IPS DF 6.9 (cell line): Measurements from ENCODE around the gene HOXA1.

Source experiments
- DNase-seq: peaks from one replicate; pipeline ENCODE4 v3.0.0-alpha.2; 2013; ENCODE audit warnings: low read depth, low spot score
- H3K27ac ChIP-seq: one replicate; pipeline ENCODE4 v1.5.1; 2013; ENCODE audit warnings: low read length, control low read depth
- H3K27me3 ChIP-seq: 2 replicates; pipeline ENCODE4 v1.6.1; 2013; ENCODE audit warnings: mild to moderate bottlenecking, low read length; ENCODE audit not compliant: control insufficient read depth, insufficient read depth
- H3K36me3 ChIP-seq: 2 replicates; pipeline ENCODE4 v1.6.1; 2013; ENCODE audit warnings: low read length; ENCODE audit not compliant: control insufficient read depth, insufficient read depth
- H3K4me1 ChIP-seq: 2 replicates; pipeline ENCODE4 v1.6.1; 2013; ENCODE audit warnings: low read length; ENCODE audit not compliant: control insufficient read depth, insufficient read depth
- H3K4me3 ChIP-seq: 2 replicates; pipeline ENCODE4 v1.5.1; 2013; ENCODE audit warnings: mild to moderate bottlenecking, low read length
- H3K9me3 ChIP-seq: 2 replicates; pipeline ENCODE4 v1.6.1; 2013; ENCODE audit warnings: low read length, inconsistent platforms; ENCODE audit not compliant: control insufficient read depth, insufficient read depth
- WGBS: extraction: QIAGEN DNeasy Blood & Tissue Kit; methylation state at CpG from one replicate; pipeline ENCODE4 v1.1.7; 2013; ENCODE audit warnings: mixed read lengths, missing lambda C conversion rate; ENCODE audit not compliant: insufficient read length, insufficient coverage; 5-methylcytosine and 5-hydroxymethylcytosine counted together

Gene HOXA1

GRCh38 chr7:27140126-27140857 lies 44.5 kb upstream of the HOXA1 start:
- Histone ChIP-seq H3K4me3 (no peak overlapping the region), H3K27me3 (peaks cover 98% of the 10 kb centered on the region), H3K4me1 (no peaks in the 10 kb centered on the region; the same call in 1 of the 2 replicates), H3K36me3 (no peaks in the 10 kb centered on the region), H3K9me3 (no peaks in the 10 kb centered on the region), H3K27ac (no peak overlapping the region)
- WGBS, result no CpG with 5 or more reads among the region's 15 CpGs
- no peak for DNase-seq

GRCh38 chr7:27139334-27140125 lies 43.7 kb upstream of the HOXA1 start:
- DNase-seq, result no peak
- Histone ChIP-seq H3K27me3 (peaks cover 97% of the 10 kb centered on the region), H3K9me3 (no peaks in the 10 kb centered on the region), H3K4me3 (no peak overlapping the region), H3K27ac (no peak overlapping the region), H3K4me1 (no peaks in the 10 kb centered on the region; the same call in 1 of the 2 replicates), H3K36me3 (no peaks in the 10 kb centered on the region)
- no CpG with 5 or more reads among the region's 53 CpGs for WGBS

- Histone ChIP-seq H3K9me3 (no peaks in the 10 kb centered on the region), H3K36me3 (no peaks in the 10 kb centered on the region), H3K27me3 (peaks cover 97% of the 10 kb centered on the region), H3K4me1 (no peaks in the 10 kb centered on the region; the same call in 1 of the 2 replicates), H3K4me3 (no peak overlapping the region), H3K27ac (no peak overlapping the region)
- DNase-seq, result no peak
- no CpG with 5 or more reads among the region's 11 CpGs for WGBS
Observed at GRCh38 chr7:27138985-27139333, 43.2 kb upstream of the HOXA1 start.

- no peak overlapping the region for H3K4me3 ChIP-seq
- no peaks in the 10 kb centered on the region for H3K36me3 ChIP-seq
- H3K27ac ChIP-seq, result no peak overlapping the region
- no peak for DNase-seq
- H3K9me3 ChIP-seq, result no peaks in the 10 kb centered on the region
- WGBS, result no CpG with 5 or more reads among the region's 1 CpG
- H3K4me1 ChIP-seq, result no peaks in the 10 kb centered on the region; the same call in 1 of the 2 replicates
- peaks cover 98% of the 10 kb centered on the region for H3K27me3 ChIP-seq
Observed at GRCh38 chr7:27138472-27138871, 42.7 kb upstream of the HOXA1 start.

- no CpG with 5 or more reads among the region's 2 CpGs for WGBS
- Histone ChIP-seq H3K9me3 (no peaks in the 10 kb centered on the region), H3K27ac (no peak overlapping the region), H3K36me3 (no peaks in the 10 kb centered on the region), H3K4me3 (no peak overlapping the region), H3K27me3 (peaks cover 98% of the 10 kb centered on the region), H3K4me1 (no peaks in the 10 kb centered on the region; the same call in 1 of the 2 replicates)
- no peak for DNase-seq
Observed at GRCh38 chr7:27137640-27138315, 42.0 kb upstream of the HOXA1 start.

GRCh38 chr7:27134392-27134791 lies 38.6 kb upstream of the HOXA1 start:
- H3K27ac ChIP-seq, result no peak overlapping the region
- H3K9me3 ChIP-seq, result no peaks in the 10 kb centered on the region
- peaks cover 94% of the 10 kb centered on the region for H3K27me3 ChIP-seq
- DNase-seq, result no peak
- no CpG with 5 or more reads among the region's 2 CpGs for WGBS
- H3K4me1 ChIP-seq, result no peaks in the 10 kb centered on the region
- no peaks in the 10 kb centered on the region; the same call in 1 of the 2 replicates for H3K36me3 ChIP-seq
- H3K4me3 ChIP-seq, result no peak overlapping the region

GRCh38 chr7:27133409-27134231 lies 37.8 kb upstream of the HOXA1 start:
- Histone ChIP-seq H3K9me3 (no peaks in the 10 kb centered on the region), H3K27me3 (peaks cover 94% of the 10 kb centered on the region), H3K4me1 (no peaks in the 10 kb centered on the region), H3K4me3 (no peak overlapping the region), H3K36me3 (no peaks in the 10 kb centered on the region; the same call in 1 of the 2 replicates), H3K27ac (no peak overlapping the region)
- WGBS, result no CpG with 5 or more reads among the region's 18 CpGs
- DNase-seq, result no peak

GRCh38 chr7:27132978-27133377 lies 37.2 kb upstream of the HOXA1 start:
- no peak overlapping the region for H3K4me3 ChIP-seq
- peaks cover 95% of the 10 kb centered on the region for H3K27me3 ChIP-seq
- no peak for DNase-seq
- H3K9me3 ChIP-seq, result no peaks in the 10 kb centered on the region
- no CpG with 5 or more reads among the region's 6 CpGs for WGBS
- no peak overlapping the region for H3K27ac ChIP-seq
- H3K4me1 ChIP-seq, result no peaks in the 10 kb centered on the region
- H3K36me3 ChIP-seq, result no peaks in the 10 kb centered on the region; the same call in 1 of the 2 replicates

- Histone ChIP-seq H3K4me3 (no peak overlapping the region), H3K4me1 (no peaks in the 10 kb centered on the region), H3K27me3 (peaks cover 95% of the 10 kb centered on the region), H3K27ac (no peak overlapping the region), H3K36me3 (no peaks in the 10 kb centered on the region; the same call in 1 of the 2 replicates), H3K9me3 (no peaks in the 10 kb centered on the region)
- no peak for DNase-seq
- no CpG with 5 or more reads among the region's 2 CpGs for WGBS
Observed at GRCh38 chr7:27132214-27132613, 36.4 kb upstream of the HOXA1 start.

GRCh38 chr7:27131390-27131819 lies 35.6 kb upstream of the HOXA1 start:
- no peak overlapping the region for H3K4me3 ChIP-seq
- no peak for DNase-seq
- H3K27ac ChIP-seq, result no peak overlapping the region
- H3K4me1 ChIP-seq, result no peaks in the 10 kb centered on the region
- no CpG with 5 or more reads among the region's 12 CpGs for WGBS
- H3K36me3 ChIP-seq, result no peaks in the 10 kb centered on the region; the same call in 1 of the 2 replicates
- H3K9me3 ChIP-seq, result no peaks in the 10 kb centered on the region
- H3K27me3 ChIP-seq, result peaks cover 95% of the 10 kb centered on the region
